Heart right ventricle (tissue), 16 donors: ENCODE data around the gene QRFP. TPM values are rescaled to one million over a fixed set of nuclear protein-coding genes. Genes with fewer than 3 reads are reported as not detected.
A peak's percentile ranks its signal among the peaks of the same experiment; 100 is the strongest.
"Not testable (repeated sequence)": the region's sequence is repeated elsewhere in the genome, so short reads cannot be mapped to it uniquely, and the experiment has no call there.

Experiments used
- ATAC-seq, 8 donors: fragments of 200-7000 bp; cut with Tn5 transposase; one replicate each; pipeline ENCODE4 v1.9.1; 2020; ENCODE audit warnings: mild to moderate bottlenecking in 8 of 8, moderate library complexity in 8 of 8, moderate number of reproducible peaks in 1 of 8
- DNase-seq, 2 donors: peaks; one replicate each; pipeline ENCODE4 v3.0.0-alpha.2; 2020
- H3K27ac ChIP-seq, 10 donors: fragments of 200-600 bp; sonication (generic) in 2 of 10; one replicate each; pipeline versions ENCODE4 v1.5.0 to v1.8.0; 2020 to 2022; ENCODE audit warnings: mild to moderate bottlenecking in 3 of 10
- H3K27me3 ChIP-seq, 7 donors: fragments of 200-600 bp; one replicate each; pipeline ENCODE4 v1.8.0; 2021 to 2022; ENCODE audit warnings: mild to moderate bottlenecking in 2 of 7
- H3K36me3 ChIP-seq, 9 donors: fragments of 200-600 bp; sonication (generic) in 1 of 9; one replicate each; pipeline versions ENCODE4 v1.5.0 to v1.8.0; 2020 to 2022; ENCODE audit warnings: mild to moderate bottlenecking in 2 of 9
- H3K4me1 ChIP-seq, 9 donors: fragments of 200-600 bp; sonication (generic) in 1 of 9; one replicate each; pipeline versions ENCODE4 v1.5.0 to v1.8.0; 2020 to 2022; ENCODE audit warnings: mild to moderate bottlenecking in 4 of 9
- H3K4me3 ChIP-seq, 10 donors: fragments of 200-600 bp; sonication (generic) in 2 of 10; one replicate each; pipeline versions ENCODE4 v1.5.0 to v1.8.0; 2020 to 2022; ENCODE audit warnings: mild to moderate bottlenecking in 7 of 10, moderate library complexity in 2 of 10
- H3K9me3 ChIP-seq, 11 donors: fragments of 200-600 bp in 10 of 11; sonication (generic) in 2 of 11; one replicate each; pipeline versions ENCODE4 v1.5.0 to v1.8.0; 2013 to 2022; ENCODE audit warnings: mild to moderate bottlenecking in 2 of 11, control low read depth in 1 of 11, moderate library complexity in 1 of 11
- WGBS, 2 donors: extraction: QIAGEN DNeasy Blood & Tissue Kit; methylation state at CpG; one replicate each; pipeline ENCODE4 v1.1.7; 2013; ENCODE audit warnings: inconsistent platforms in 1 of 2; 5-methylcytosine and 5-hydroxymethylcytosine counted together
- intact Hi-C, 10 donors: fragments of 100-400 bp; cut with DNase I; formaldehyde crosslinking; loops; one replicate each; pipeline versions ENCODE4 v1.11.1 to v1.14.2; 2022
- polyA plus RNA-seq, 2 donors: library from polyadenylated mRNA; stranded (reverse); fragments of 200-250 nt; gene quantifications; one replicate each; pipeline ENCODE4 v1.2.3, GENCODE V29; 2013
- total RNA-seq, 10 donors: library from RNA; stranded (reverse); fragmentation: NEBNext Ultra II Directional in 3 of 10; extraction: Animal tissue kit (Norgen Biotek cat#: 25700) in 3 of 10; gene quantifications; one replicate each; pipeline versions ENCODE4 v1.2.1 to v1.2.4, GENCODE V29; 2021 to 2023
- TF ChIP-seq, protein P1 (sequence below), 9 donors: fragments of 200-600 bp; sonication (generic) in 2 of 9; IDR thresholded peaks; one replicate each; pipeline versions ENCODE4 v1.5.0 to v1.8.0; 2021 to 2022; ENCODE audit warnings: antibody characterized with exemption in 9 of 9, mild to moderate bottlenecking in 5 of 9, moderate library complexity in 1 of 9
- donor health status: Arrhythmogenic right ventricular cardiomyopathy.
- donor health status: ischemic (EF 13 %, LVEDD 7.1; RV severe dilation, severe dysfunction).
- donor health status: healthy with polysubstance abuse.
- donor health status: DM: no; HTN: yes; CAD: no.
- donor health status: DM: no; HTN: no; CAD: no.
- donor health status: ischemic (EF 25% LVEDD 6.9; RV normal size, moderate dysfunction).
- donor health status: ischemic (EF 25% LVEDD 5.7; RV mildly dilated, moderate dysfunction).
- donor health status: healthy.
- donor health status: DM: yes; HTN: yes; CAD: no.
- donor health status: Ischemic cardiomyopathy.
- donor health status: ischemic (EF 35%, LVEDD 5.7; RV mildly dilated, moderate dysfunction).
- donor health status: nonischemic (EF 11% LVEDD 7.7; RV severe dilation, severe dysfunction).
- donor health status: DM: yes; HTN: yes; CAD: no.
- donor health status: PGD.
- donor health status: ischemic (EF 29% LVEDD 5.4; RV normal size, mild dysfunction).
- donor health status: nonischemic (EF 23%, LVEDD 6.1; RV moderate dilation, normal function).

QRFP gene
- total and polyA plus RNA-seq, 12 donors: 0.06 TPM; not detected in 11

DNA sequence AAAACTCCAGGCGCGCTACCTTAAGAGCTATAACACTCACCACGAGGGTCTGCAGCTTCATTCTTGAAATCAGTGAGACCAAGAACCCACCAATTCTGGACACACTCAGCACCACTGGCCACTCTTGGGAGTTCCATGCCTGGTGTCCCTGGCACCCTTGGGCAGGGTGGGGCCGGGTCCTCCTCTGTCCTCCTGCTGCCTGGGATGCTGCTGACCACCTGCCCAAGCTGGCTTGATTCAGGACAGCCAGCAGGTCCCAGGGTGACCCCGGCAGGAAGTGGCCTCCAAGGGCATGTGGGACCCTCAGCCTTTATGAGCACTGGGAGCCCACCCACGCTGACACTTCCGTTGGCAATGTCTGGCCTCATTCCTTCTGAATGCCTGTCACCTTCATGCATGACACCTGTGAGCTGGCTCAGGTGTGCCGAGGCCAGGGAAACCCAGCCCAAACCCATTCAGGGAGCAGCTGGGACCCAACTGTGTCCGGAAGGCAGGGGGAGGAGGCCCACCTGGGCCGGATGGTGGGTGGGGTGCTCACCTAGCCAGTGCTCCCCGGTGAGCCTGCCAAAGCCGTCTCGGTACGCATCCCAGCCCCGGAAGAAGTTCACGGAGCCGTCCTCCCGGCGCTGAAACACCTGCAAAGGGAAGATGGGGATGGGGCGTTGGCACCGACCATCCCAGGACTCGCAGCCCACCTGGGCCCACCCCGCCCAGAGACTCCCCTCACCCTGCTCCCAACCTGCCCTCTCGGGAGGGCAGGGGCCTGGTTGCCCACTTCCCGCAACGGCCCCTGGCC is 14.8 kb upstream of the QRFP start:
- TF ChIP-seq, protein P1, sequence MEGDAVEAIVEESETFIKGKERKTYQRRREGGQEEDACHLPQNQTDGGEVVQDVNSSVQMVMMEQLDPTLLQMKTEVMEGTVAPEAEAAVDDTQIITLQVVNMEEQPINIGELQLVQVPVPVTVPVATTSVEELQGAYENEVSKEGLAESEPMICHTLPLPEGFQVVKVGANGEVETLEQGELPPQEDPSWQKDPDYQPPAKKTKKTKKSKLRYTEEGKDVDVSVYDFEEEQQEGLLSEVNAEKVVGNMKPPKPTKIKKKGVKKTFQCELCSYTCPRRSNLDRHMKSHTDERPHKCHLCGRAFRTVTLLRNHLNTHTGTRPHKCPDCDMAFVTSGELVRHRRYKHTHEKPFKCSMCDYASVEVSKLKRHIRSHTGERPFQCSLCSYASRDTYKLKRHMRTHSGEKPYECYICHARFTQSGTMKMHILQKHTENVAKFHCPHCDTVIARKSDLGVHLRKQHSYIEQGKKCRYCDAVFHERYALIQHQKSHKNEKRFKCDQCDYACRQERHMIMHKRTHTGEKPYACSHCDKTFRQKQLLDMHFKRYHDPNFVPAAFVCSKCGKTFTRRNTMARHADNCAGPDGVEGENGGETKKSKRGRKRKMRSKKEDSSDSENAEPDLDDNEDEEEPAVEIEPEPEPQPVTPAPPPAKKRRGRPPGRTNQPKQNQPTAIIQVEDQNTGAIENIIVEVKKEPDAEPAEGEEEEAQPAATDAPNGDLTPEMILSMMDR (IDR thresholded peaks at IDR 0.05): no peak
- 91 to 93% methylated on average over 26 of the region's 26 CpGs for WGBS, 2 donors

DNA sequence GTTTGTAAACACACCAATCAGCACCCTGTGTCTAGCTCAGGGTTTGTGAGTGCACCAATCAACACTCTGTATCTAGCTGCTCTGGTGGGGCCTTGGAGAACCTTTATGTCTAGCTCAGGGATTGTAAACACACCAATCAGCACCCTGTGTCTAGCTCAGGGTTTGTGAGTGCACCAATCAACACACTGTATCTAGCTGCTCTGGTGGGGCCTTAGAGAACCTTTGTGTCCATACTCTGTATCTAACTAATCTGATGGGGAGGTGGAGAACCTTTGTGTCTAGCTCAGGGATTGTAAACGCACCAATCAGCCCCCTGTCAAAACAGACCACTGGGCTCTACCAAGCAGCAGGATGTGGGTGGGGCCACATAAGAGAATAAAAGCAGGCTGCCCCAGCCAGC is 14.1 kb upstream of the QRFP start:
- H3K27ac ChIP-seq, H3K4me3 ChIP-seq, H3K4me1 ChIP-seq, DNase-seq, intact Hi-C loops, ATAC-seq, H3K36me3 ChIP-seq, H3K9me3 ChIP-seq: not testable (repeated sequence)
- WGBS, 2 donors: 49 to 75% methylated on average over 1 of the region's 1 CpG
- H3K27me3 ChIP-seq: peaks cover 0 to 23% (median 6%) of the 10 kb centered on the region in 7 donors

More for the DNA sequence above, 14.8 kb upstream of the QRFP start:
- DNase-seq: no peak
- Histone ChIP-seq H3K27me3 (peaks cover 0 to 23% (median 6%) of the 10 kb centered on the region in 7 donors), H3K4me1 (no peaks in the 10 kb centered on the region), H3K27ac (no peak overlapping the region), H3K4me3 (no peak overlapping the region), H3K9me3 (no peaks in the 10 kb centered on the region), H3K36me3 (no peaks in the 10 kb centered on the region)
- intact Hi-C loops: no loop called here
- ATAC-seq: no peak

DNA sequence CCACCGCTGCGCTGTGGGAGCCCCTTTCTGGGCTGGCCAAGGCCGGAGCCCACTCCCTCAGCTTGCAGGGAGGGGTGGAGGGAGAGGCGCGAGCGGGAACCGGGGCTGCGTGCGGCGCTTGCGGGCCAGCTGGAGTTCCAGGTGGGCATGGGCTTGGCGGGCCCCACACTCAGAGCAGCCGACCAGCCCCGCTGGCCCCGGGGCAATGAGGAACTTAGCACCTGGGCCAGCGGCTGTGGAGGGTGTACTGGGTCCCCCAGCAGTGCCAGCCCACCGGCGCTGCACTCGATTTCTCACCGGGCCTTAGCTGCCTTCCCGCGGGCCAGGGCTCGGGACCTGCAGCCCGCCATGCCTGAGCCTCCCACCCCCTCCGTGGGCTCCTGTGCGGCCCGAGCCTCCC is 13.4 kb upstream of the QRFP start:
- H3K36me3 ChIP-seq, intact Hi-C loops, ATAC-seq, H3K27ac ChIP-seq, H3K4me3 ChIP-seq, DNase-seq, H3K9me3 ChIP-seq, H3K4me1 ChIP-seq: not testable (repeated sequence)
- 89 to 95% methylated on average over 17 to 27 of the region's 27 CpGs for WGBS, 2 donors
- H3K27me3 ChIP-seq: peaks cover 0 to 23% (median 8%) of the 10 kb centered on the region in 7 donors

DNA sequence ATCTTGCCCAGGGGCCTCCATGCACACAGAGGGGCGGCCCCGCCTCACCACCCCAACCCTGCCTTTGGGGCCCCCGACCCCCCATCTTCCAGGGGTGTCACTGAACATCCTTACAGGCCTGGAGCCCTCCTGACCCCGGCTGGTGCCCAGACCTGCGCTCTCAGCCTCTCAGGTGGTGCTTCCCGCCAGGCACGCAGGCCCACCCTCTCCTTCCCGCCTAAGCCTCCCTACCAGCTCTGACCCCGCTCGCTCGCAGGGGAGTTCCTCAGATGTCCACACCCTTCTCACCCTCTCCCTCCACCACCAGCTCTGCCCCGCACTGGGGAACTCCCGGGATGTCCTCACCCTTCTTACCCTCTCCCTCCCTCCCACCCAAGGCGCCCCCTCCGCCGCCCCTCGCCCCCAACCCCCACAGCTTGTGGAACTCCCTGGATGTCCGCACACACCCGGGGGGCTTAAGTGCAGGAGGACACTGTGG is 12.3 kb upstream of the QRFP start:
- Histone ChIP-seq H3K27ac (no peak overlapping the region), H3K36me3 (no peaks in the 10 kb centered on the region), H3K4me1 (no peaks in the 10 kb centered on the region), H3K4me3 (no peak overlapping the region), H3K27me3 (peaks cover 0 to 20% (median 12%) of the 10 kb centered on the region in 7 donors), H3K9me3 (no peaks in the 10 kb centered on the region)
- DNase-seq (no peak), ATAC-seq (peak in 1 of 8 donors; percentile 21)
- TF ChIP-seq, protein P1 (IDR thresholded peaks at IDR 0.05): no peak
- intact Hi-C loops: no loop called here
- WGBS, 2 donors: 77 to 84% methylated on average over 19 of the region's 19 CpGs

DNA sequence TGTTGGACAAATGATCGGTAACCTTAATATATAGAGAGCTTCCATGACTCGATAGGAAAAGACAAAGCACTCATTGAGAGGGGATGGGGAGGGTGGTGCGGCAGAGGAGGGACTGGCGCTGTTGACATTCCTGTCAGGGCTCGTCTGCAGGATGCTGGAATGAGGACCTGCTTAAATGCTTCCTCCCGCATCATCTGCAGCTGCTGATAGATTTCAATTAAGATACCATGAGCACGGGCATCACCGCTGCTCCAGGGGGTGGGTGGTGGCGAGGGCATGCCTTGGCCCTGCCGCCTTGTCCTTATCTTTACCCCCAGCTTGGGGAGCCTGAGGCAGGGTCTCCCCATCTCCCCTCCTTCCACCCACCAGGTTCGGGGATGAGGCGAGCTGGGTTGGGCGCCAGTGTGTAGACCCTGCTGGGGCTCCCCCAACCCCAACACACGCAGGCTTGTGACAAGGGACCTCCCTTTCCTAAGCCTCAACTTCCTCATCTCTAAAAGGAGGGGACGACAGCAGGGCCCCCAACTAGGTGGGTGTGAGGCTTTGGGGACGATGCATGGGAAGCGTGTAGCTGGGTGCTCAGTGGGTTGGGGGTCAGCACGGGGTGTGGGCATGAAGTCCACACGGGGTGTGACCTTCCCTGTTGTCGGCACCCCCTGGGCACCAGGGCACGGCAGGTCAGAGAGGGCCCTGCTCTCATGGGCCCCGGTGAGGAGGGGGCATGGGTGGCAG is 11.7 kb upstream of the QRFP start:
- Histone ChIP-seq H3K27ac (no peak overlapping the region), H3K4me1 (no peaks in the 10 kb centered on the region), H3K9me3 (no peaks in the 10 kb centered on the region), H3K27me3 (peaks cover 0 to 24% (median 12%) of the 10 kb centered on the region in 7 donors), H3K4me3 (no peak overlapping the region), H3K36me3 (no peaks in the 10 kb centered on the region)
- intact Hi-C loops: no loop called here
- no peak for ATAC-seq
- WGBS, 2 donors: 64 to 77% methylated on average over 22 of the region's 22 CpGs
- TF ChIP-seq, protein P1 (IDR thresholded peaks at IDR 0.05): no peak
- DNase-seq: no peak
